ENCODE data around the gene GOSR2.

DNA sequence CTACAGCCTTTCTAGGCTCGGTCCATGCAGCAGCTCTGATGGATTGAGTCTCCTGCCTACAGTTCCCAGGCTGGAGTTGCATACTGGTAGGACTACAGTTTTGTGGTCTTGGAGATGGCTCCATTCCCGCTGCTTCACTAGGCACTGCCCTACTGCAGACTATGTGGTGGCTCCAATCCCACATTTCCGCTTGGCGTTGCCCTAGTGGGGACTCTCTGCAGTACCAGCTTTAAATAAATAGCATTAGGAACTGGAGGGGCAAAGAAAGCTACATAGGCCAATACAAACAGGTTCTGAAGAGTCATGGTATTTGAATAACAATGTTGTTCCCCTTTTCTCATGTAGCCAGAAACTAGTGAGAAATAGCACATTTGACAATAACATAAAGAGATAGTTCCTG lies 5.4 kb upstream of the GOSR2 start:
- TF ChIP-seq, protein P1, sequence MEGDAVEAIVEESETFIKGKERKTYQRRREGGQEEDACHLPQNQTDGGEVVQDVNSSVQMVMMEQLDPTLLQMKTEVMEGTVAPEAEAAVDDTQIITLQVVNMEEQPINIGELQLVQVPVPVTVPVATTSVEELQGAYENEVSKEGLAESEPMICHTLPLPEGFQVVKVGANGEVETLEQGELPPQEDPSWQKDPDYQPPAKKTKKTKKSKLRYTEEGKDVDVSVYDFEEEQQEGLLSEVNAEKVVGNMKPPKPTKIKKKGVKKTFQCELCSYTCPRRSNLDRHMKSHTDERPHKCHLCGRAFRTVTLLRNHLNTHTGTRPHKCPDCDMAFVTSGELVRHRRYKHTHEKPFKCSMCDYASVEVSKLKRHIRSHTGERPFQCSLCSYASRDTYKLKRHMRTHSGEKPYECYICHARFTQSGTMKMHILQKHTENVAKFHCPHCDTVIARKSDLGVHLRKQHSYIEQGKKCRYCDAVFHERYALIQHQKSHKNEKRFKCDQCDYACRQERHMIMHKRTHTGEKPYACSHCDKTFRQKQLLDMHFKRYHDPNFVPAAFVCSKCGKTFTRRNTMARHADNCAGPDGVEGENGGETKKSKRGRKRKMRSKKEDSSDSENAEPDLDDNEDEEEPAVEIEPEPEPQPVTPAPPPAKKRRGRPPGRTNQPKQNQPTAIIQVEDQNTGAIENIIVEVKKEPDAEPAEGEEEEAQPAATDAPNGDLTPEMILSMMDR (IDR thresholded peaks at IDR 0.05), result no peak
- TF ChIP-seq POLR2A (IDR thresholded peaks at IDR 0.05), result no peak
